Mesodermal cell (in vitro differentiated cells): ENCODE results near the gene NTN3.

Source experiments
- H3K27ac ChIP-seq: 2 replicates; pipeline ENCODE4 v1.7.0; 2013; ENCODE audit warnings: mild to moderate bottlenecking, low read depth, low read length, moderate library complexity; ENCODE audit not compliant: severe bottlenecking
- H3K36me3 ChIP-seq: 2 replicates; pipeline ENCODE4 v1.7.1; 2013; ENCODE audit warnings: mild to moderate bottlenecking, low read length, moderate library complexity; ENCODE audit not compliant: control insufficient read depth, insufficient read depth
- H3K4me1 ChIP-seq: one replicate; pipeline ENCODE4 v1.7.1; 2013; ENCODE audit warnings: mild to moderate bottlenecking, low read length; ENCODE audit not compliant: insufficient read depth, control insufficient read depth, poor library complexity, severe bottlenecking
- H3K4me3 ChIP-seq: 2 replicates; pipeline ENCODE4 v1.7.0; 2013; ENCODE audit warnings: low read length, control low read depth, mild to moderate bottlenecking; ENCODE audit not compliant: insufficient read depth, poor library complexity, severe bottlenecking; ENCODE audit errors: extremely low read depth
- H3K9me3 ChIP-seq: 2 replicates; pipeline ENCODE4 v1.7.1; 2013; ENCODE audit warnings: mild to moderate bottlenecking, low read length, moderate library complexity; ENCODE audit not compliant: control insufficient read depth
- WGBS, 2 experiments: methylation state at CpG; one replicate each; pipeline ENCODE4 v1.1.5; 2013; ENCODE audit warnings: missing lambda C conversion rate in 2 of 2; ENCODE audit not compliant: insufficient coverage in 2 of 2; 5-methylcytosine and 5-hydroxymethylcytosine counted together

NTN3 gene

GRCh38 chr16:2457267-2457666, 13.8 kb upstream of the NTN3 start:
- Histone ChIP-seq H3K36me3 (peaks cover 63% of the 10 kb centered on the region), H3K4me1 (peaks cover 14% of the 10 kb centered on the region), H3K4me3 (no peak overlapping the region), H3K9me3 (no peaks in the 10 kb centered on the region), H3K27ac (no peak overlapping the region)
- WGBS, 2 experiments = 96 to 97% methylated on average over 12 to 13 of the region's 13 CpGs

- H3K36me3 ChIP-seq = peaks cover 62% of the 10 kb centered on the region
- peaks cover 14% of the 10 kb centered on the region for H3K4me1 ChIP-seq
- no peaks in the 10 kb centered on the region for H3K9me3 ChIP-seq
- 86 to 95% methylated on average over 5 to 6 of the region's 7 CpGs for WGBS, 2 experiments
- no peak overlapping the region for H3K4me3 ChIP-seq
- H3K27ac ChIP-seq = no peak overlapping the region
These were observed 13.2 kb upstream of the NTN3 start for GRCh38 chr16:2457946-2458345.

GRCh38 chr16:2458887-2459646, 12.0 kb upstream of the NTN3 start:
- WGBS, 2 experiments = 33 to 41% methylated on average over 16 to 17 of the region's 18 CpGs
- Histone ChIP-seq H3K4me3 (peak overlapping the region; percentile 65), H3K9me3 (no peaks in the 10 kb centered on the region), H3K4me1 (peaks cover 19% of the 10 kb centered on the region), H3K27ac (no peak overlapping the region), H3K36me3 (peaks cover 51% of the 10 kb centered on the region)

GRCh38 chr16:2459647-2460390, 11.3 kb upstream of the NTN3 start, which contains the start of gene TEDC2:
Gene TEDC2, plus strand, starts transcription at chr16:2460109. Its CDS starts 36 bp downstream, at chr16:2460145.
- H3K9me3 ChIP-seq = no peaks in the 10 kb centered on the region
- H3K4me3 ChIP-seq = peak within 1 kb of the TSS; percentile 65
- H3K4me1 ChIP-seq = peaks cover 19% of the 10 kb centered on the region
- peaks cover 44% of the 10 kb centered on the region for H3K36me3 ChIP-seq
- WGBS, 2 experiments = 2% methylated on average over 49 to 55 of the region's 66 CpGs
- peak within 1 kb of the TSS; percentile 53 for H3K27ac ChIP-seq

GRCh38 chr16:2460391-2460713, 10.7 kb upstream of the NTN3 start:
- peaks cover 40% of the 10 kb centered on the region for H3K36me3 ChIP-seq
- peaks cover 19% of the 10 kb centered on the region for H3K4me1 ChIP-seq
- 3 to 4% methylated on average over 18 of the region's 20 CpGs for WGBS, 2 experiments
- H3K9me3 ChIP-seq = no peaks in the 10 kb centered on the region
- peak overlapping the region; percentile 36 for H3K27ac ChIP-seq
- peak overlapping the region; percentile 65 for H3K4me3 ChIP-seq

- Histone ChIP-seq H3K9me3 (no peaks in the 10 kb centered on the region), H3K36me3 (peaks cover 34% of the 10 kb centered on the region), H3K4me3 (peak overlapping the region; percentile 65), H3K4me1 (peaks cover 19% of the 10 kb centered on the region), H3K27ac (no peak overlapping the region)
- 88 to 96% methylated on average over 11 to 13 of the region's 13 CpGs for WGBS, 2 experiments
These were observed 10.2 kb upstream of the NTN3 start for GRCh38 chr16:2460916-2461315.

GRCh38 chr16:2462031-2462866, 8.8 kb upstream of the NTN3 start:
- Histone ChIP-seq H3K4me3 (no peak overlapping the region), H3K4me1 (peaks cover 19% of the 10 kb centered on the region), H3K36me3 (peaks cover 21% of the 10 kb centered on the region), H3K9me3 (no peaks in the 10 kb centered on the region), H3K27ac (no peak overlapping the region)
- 91 to 96% methylated on average over 19 to 23 of the region's 23 CpGs for WGBS, 2 experiments

- Histone ChIP-seq H3K4me3 (no peak overlapping the region), H3K36me3 (peaks cover 14% of the 10 kb centered on the region), H3K27ac (no peak overlapping the region), H3K4me1 (peaks cover 29% of the 10 kb centered on the region), H3K9me3 (no peaks in the 10 kb centered on the region)
- 92 to 94% methylated on average over 9 to 11 of the region's 12 CpGs for WGBS, 2 experiments
These were observed 6.8 kb upstream of the NTN3 start for GRCh38 chr16:2464333-2464732.

DNA sequence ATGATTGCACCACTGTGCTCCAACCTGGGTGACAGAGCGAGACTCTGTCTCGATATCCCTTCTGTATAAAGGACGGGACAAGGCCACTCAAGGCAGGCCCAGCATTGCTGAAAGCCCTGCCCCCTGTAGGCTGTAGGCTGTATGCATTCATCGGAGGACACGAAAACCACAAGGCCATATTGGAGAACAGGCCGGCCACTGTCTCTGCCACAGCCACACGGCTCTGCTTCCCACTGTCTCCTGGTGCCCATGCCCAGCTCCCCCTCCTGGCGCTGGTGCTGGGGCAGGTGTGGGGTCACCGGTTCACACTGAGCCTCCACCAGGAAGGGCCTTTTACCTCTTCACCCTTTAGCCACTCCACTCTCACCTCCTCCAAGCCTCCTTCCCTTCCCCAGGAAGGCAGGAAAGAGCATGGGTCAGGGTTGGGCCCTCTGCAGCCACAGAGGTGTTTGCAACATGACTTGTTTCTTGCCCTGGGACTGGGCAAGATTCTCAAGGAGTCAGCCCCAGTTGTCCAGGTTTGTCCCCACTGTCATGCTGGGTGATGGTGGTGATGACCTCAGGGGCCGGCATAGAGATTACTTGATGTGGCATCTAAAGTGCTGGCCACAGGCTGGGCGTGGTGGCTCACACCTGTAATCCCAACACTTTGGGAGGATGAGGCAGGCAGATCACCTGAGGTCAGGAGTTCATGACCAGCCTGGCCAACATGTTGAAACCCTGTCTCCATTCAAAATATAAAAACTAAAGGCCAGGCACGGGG, 5.3 kb upstream of the NTN3 start:
- WGBS, 2 experiments = 91 to 96% methylated on average over 11 to 12 of the region's 12 CpGs

More for the DNA sequence above, 5.3 kb upstream of the NTN3 start:
- Histone ChIP-seq H3K4me3 (no peak overlapping the region), H3K36me3 (peaks cover 14% of the 10 kb centered on the region), H3K27ac (no peak overlapping the region), H3K4me1 (peaks cover 25% of the 10 kb centered on the region), H3K9me3 (no peaks in the 10 kb centered on the region)
